NCI-H146 (cell line): ENCODE data around the gene KRT72.

Experiments used
- DNase-seq: peaks from one replicate; lab custom pipeline; 2025; lab: John Stamatoyannopoulos, UW

KRT72 gene

GRCh38 chr12:52630008-52630500 is 28.8 kb upstream of the KRT72 start:
- DNase-seq = no peak

- no peak for DNase-seq
Observed at GRCh38 chr12:52629281-52630007, 28.2 kb upstream of the KRT72 start.

- DNase-seq = no peak
Observed at GRCh38 chr12:52628841-52629240, 27.6 kb upstream of the KRT72 start.

- no peak for DNase-seq
Observed at GRCh38 chr12:52628111-52628507, 26.8 kb upstream of the KRT72 start.

GRCh38 chr12:52627395-52628110 is 26.3 kb upstream of the KRT72 start:
- no peak for DNase-seq

- no peak for DNase-seq
Observed at GRCh38 chr12:52622349-52622748, 21.1 kb upstream of the KRT72 start.

- no peak for DNase-seq
Observed at GRCh38 chr12:52618866-52619265, 17.6 kb upstream of the KRT72 start.

- DNase-seq = no peak
Observed at GRCh38 chr12:52618216-52618615, 17.0 kb upstream of the KRT72 start, which contains the start of gene KRT73. KRT73 (minus strand) TSS chr12:52618559; CDS start chr12:52618524, 35 bp downstream.

- no peak for DNase-seq
Observed at GRCh38 chr12:52617403-52617785, 16.1 kb upstream of the KRT72 start.

GRCh38 chr12:52616680-52617402 is 15.6 kb upstream of the KRT72 start:
- no peak for DNase-seq

GRCh38 chr12:52615912-52616311 is 14.6 kb upstream of the KRT72 start:
- DNase-seq = no peak

GRCh38 chr12:52615208-52615868 is 14.1 kb upstream of the KRT72 start:
- DNase-seq = no peak

GRCh38 chr12:52614381-52615207 is 13.3 kb upstream of the KRT72 start:
- DNase-seq = no peak

- no peak for DNase-seq
Observed at GRCh38 chr12:52613384-52614030, 12.2 kb upstream of the KRT72 start.

GRCh38 chr12:52612431-52613383 is 11.4 kb upstream of the KRT72 start:
- no peak for DNase-seq

GRCh38 chr12:52611080-52611468 is 9.8 kb upstream of the KRT72 start:
- no peak for DNase-seq

- DNase-seq = no peak
Observed at GRCh38 chr12:52608826-52609630, 7.8 kb upstream of the KRT72 start.

GRCh38 chr12:52608161-52608560 is 6.9 kb upstream of the KRT72 start:
- no peak for DNase-seq

GRCh38 chr12:52607314-52607713 is 6.1 kb upstream of the KRT72 start:
- DNase-seq = no peak
